Tibial nerve (tissue), 4 donors: ENCODE results near the gene PVALB. TPM values are rescaled to one million over a fixed set of nuclear protein-coding genes. Genes with fewer than 3 reads are reported as not detected.
A peak's percentile ranks its signal among the peaks of the same experiment; 100 is the strongest.

Experiments
- DNase-seq, 2 donors: peaks; one replicate each; pipeline ENCODE4 v3.0.0-alpha.2; 2019; ENCODE audit warnings: low spot score in 2 of 2
- H3K27ac ChIP-seq, 4 donors: fragments of 200-600 bp; sonication (generic) in 3 of 4; one replicate each; pipeline ENCODE4 v1.5.1; 2017 to 2019; ENCODE audit warnings: mild to moderate bottlenecking in 1 of 4
- H3K27me3 ChIP-seq, 2 donors: fragments of 200-600 bp; sonication (generic) in 1 of 2; one replicate each; pipeline versions ENCODE4 v1.5.1 to v1.6.0; 2017 to 2019
- H3K36me3 ChIP-seq, 3 donors: fragments of 200-600 bp; sonication (generic); one replicate each; pipeline ENCODE4 v1.5.1; 2018 to 2019
- H3K4me1 ChIP-seq, 4 donors: fragments of 200-600 bp; sonication (generic) in 3 of 4; one replicate each; pipeline ENCODE4 v1.5.1; 2017 to 2019
- H3K4me3 ChIP-seq, 4 donors: fragments of 200-600 bp; sonication (generic) in 3 of 4; one replicate each; pipeline ENCODE4 v1.5.1; 2017 to 2019; ENCODE audit warnings: mild to moderate bottlenecking in 1 of 4, moderate library complexity in 1 of 4
- H3K9me3 ChIP-seq, 4 donors: fragments of 200-600 bp; sonication (generic) in 3 of 4; one replicate each; pipeline ENCODE4 v1.5.1; 2017 to 2019
- EP300 ChIP-seq, 2 donors: sonication (generic); formaldehyde crosslinking; IDR thresholded peaks; one replicate each; pipeline ENCODE4 v1.6.1; 2017; ENCODE audit warnings: antibody characterized with exemption in 2 of 2, mild to moderate bottlenecking in 1 of 2
- POLR2A ChIP-seq, 2 donors: fragments of 450-650 bp; IDR thresholded peaks; one replicate each; pipeline ENCODE4 v1.6.1; 2017; ENCODE audit warnings: antibody characterized with exemption in 2 of 2, mild to moderate bottlenecking in 2 of 2, moderate library complexity in 2 of 2
- WGBS, 2 donors: methylation state at CpG; one replicate each; pipeline ENCODE4 v1.1.5; 2018; 5-methylcytosine and 5-hydroxymethylcytosine counted together
- total RNA-seq, 4 donors: library from RNA; depleted of rRNA; stranded (reverse); fragments of >200 nt; gene quantifications; one replicate each; pipeline ENCODE4 v1.1.0, GENCODE V29; 2016
- TF ChIP-seq, protein P1 (sequence below), 5 experiments: fragments of 200-600 bp in 3 of 5; fragments of 450-650 bp in 2 of 5; sonication (generic) in 3 of 5; IDR thresholded peaks; one replicate each; pipeline ENCODE4 v1.5.1; 2016 to 2019; ENCODE audit warnings: antibody characterized with exemption in 5 of 5, mild to moderate bottlenecking in 3 of 5, moderate library complexity in 2 of 5

Gene PVALB
- total RNA-seq, 4 donors from 2014 or later: not detected

GRCh38 chr22:36862251-36863242 lies 45.7 kb upstream of the PVALB start:
- H3K4me1 ChIP-seq: peaks cover 0 to 6% (median 0%) of the 10 kb centered on the region in 4 donors
- TF ChIP-seq POLR2A (IDR thresholded peaks at IDR 0.05): no peak
- no peak for TF ChIP-seq EP300 (IDR thresholded peaks at IDR 0.05)
- TF ChIP-seq, protein P1, sequence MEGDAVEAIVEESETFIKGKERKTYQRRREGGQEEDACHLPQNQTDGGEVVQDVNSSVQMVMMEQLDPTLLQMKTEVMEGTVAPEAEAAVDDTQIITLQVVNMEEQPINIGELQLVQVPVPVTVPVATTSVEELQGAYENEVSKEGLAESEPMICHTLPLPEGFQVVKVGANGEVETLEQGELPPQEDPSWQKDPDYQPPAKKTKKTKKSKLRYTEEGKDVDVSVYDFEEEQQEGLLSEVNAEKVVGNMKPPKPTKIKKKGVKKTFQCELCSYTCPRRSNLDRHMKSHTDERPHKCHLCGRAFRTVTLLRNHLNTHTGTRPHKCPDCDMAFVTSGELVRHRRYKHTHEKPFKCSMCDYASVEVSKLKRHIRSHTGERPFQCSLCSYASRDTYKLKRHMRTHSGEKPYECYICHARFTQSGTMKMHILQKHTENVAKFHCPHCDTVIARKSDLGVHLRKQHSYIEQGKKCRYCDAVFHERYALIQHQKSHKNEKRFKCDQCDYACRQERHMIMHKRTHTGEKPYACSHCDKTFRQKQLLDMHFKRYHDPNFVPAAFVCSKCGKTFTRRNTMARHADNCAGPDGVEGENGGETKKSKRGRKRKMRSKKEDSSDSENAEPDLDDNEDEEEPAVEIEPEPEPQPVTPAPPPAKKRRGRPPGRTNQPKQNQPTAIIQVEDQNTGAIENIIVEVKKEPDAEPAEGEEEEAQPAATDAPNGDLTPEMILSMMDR (IDR thresholded peaks at IDR 0.05): no peak
- 76 to 83% methylated on average over 22 to 26 of the region's 26 CpGs for WGBS, 2 donors
- no peaks in the 10 kb centered on the region for H3K36me3 ChIP-seq
- peak overlapping the region in 2 of 4 donors; percentile 14 to 75 for H3K27ac ChIP-seq
- H3K9me3 ChIP-seq: no peaks in the 10 kb centered on the region
- no peaks in the 10 kb centered on the region for H3K27me3 ChIP-seq
- no peak for DNase-seq
- peak overlapping the region in 1 of 4 donors; percentile 4 for H3K4me3 ChIP-seq

DNA sequence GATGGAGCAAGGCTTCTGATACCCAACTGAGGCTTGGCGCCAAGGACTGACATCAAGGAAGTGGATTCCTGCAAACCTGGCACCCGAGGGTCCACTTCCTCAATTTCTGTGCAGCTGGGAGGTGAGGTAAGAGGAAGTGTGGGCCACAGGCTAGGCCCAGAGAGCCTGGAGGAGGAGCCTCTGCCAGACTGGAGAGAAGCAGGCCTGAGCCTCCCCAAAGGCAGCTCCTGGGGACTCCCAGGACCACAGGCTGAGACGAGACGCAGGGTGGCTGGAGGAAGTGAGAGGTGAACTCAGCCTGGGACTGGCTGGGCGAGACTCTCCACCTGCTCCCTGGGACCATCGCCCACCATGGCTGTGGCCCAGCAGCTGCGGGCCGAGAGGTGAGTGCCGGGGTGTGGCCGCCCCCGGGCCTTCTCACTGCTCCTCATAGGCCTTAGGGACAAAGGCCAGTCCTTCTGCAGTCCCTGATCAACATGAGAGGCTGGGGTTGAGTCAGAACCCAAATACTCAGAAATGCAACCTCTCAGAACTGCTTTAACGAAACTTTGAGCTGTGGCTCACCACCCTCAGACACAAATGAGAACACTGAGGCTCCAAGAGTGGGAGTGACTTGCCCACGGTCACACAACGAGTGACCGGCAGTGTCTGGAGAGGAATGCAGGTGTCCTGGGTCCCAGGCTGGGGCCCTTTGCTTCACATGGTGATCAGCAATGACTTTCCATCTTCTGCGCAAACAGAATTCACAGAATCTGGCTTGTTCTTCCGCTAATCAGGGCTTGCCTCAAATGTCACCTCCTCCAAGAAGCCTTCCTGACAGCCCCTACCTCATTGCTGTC lies 44.2 kb upstream of the PVALB start, which contains the start of gene NCF4:
TSS of gene NCF4 (plus strand) at position 186 of the 839 bp plus-strand sequence. CDS start at position 352, 166 bp downstream.
- peak; percentile 21 to 61 for DNase-seq
- TF ChIP-seq, protein P1 (IDR thresholded peaks at IDR 0.05): no peak
- TF ChIP-seq EP300 (IDR thresholded peaks at IDR 0.05): peak in 1 of 2 donors; percentile 59
- Histone ChIP-seq H3K36me3 (no peaks in the 10 kb centered on the region), H3K4me1 (peaks cover 0 to 6% (median 3%) of the 10 kb centered on the region in 4 donors), H3K27ac (peak within 1 kb of the TSS in 2 of 4 donors; percentile 60 to 75), H3K9me3 (no peaks in the 10 kb centered on the region), H3K27me3 (no peaks in the 10 kb centered on the region), H3K4me3 (peak within 1 kb of the TSS in 2 of 4 donors; percentile 27 to 38)
- 71 to 73% methylated on average over 13 to 16 of the region's 17 CpGs for WGBS, 2 donors

- Histone ChIP-seq H3K4me1 (peaks cover 0 to 10% (median 3%) of the 10 kb centered on the region in 4 donors), H3K27me3 (no peaks in the 10 kb centered on the region), H3K9me3 (no peaks in the 10 kb centered on the region), H3K4me3 (no peak overlapping the region), H3K27ac (peak overlapping the region in 1 of 4 donors; percentile 19), H3K36me3 (no peaks in the 10 kb centered on the region)
- WGBS, 2 donors: 87 to 97% methylated on average over 2 of the region's 2 CpGs
- no peak for DNase-seq
- TF ChIP-seq POLR2A (IDR thresholded peaks at IDR 0.05): no peak
- TF ChIP-seq EP300 (IDR thresholded peaks at IDR 0.05): no peak
- TF ChIP-seq, protein P1 (IDR thresholded peaks at IDR 0.05): no peak
Measured at GRCh38 chr22:36860438-36860820, 43.6 kb upstream of the PVALB start.

GRCh38 chr22:36860017-36860416 lies 43.2 kb upstream of the PVALB start:
- H3K4me1 ChIP-seq: peaks cover 0 to 10% (median 3%) of the 10 kb centered on the region in 4 donors
- 62 to 64% methylated on average over 6 of the region's 6 CpGs for WGBS, 2 donors
- no peak overlapping the region for H3K4me3 ChIP-seq
- H3K9me3 ChIP-seq: no peaks in the 10 kb centered on the region
- H3K27ac ChIP-seq: peak overlapping the region in 1 of 4 donors; percentile 19
- no peaks in the 10 kb centered on the region for H3K36me3 ChIP-seq
- DNase-seq: no peak
- no peak for TF ChIP-seq EP300 (IDR thresholded peaks at IDR 0.05)
- no peak for TF ChIP-seq POLR2A (IDR thresholded peaks at IDR 0.05)
- TF ChIP-seq, protein P1 (IDR thresholded peaks at IDR 0.05): no peak
- H3K27me3 ChIP-seq: no peaks in the 10 kb centered on the region
